ENCODE data around the gene GDNF.

The GDNF gene

DNA sequence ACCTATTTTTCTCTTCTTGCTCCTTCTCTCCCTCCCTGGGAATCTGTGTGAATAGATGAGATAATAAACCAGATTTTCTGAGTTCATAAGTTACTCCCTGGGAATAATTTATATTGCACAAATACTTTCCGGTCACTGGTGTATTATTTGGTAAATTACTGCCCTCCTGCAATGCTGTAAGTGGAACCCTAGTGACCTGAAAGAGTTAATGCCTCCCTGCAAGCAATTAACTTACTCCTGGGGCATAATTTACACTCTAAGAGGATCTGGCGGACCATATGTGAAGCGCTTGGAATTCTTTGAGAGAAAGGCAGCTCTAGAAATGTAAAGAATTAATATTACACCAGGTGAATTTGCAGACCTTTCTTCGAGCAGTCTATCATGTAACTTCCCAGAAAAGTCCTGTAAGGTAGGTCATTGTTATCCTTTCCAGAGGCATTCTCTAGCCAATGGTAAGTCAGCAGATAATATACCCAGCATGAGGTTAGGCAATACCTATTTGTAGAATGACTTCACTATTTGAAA lies 7.0 kb upstream of the GDNF start:
- no peak for DNase-seq

DNA sequence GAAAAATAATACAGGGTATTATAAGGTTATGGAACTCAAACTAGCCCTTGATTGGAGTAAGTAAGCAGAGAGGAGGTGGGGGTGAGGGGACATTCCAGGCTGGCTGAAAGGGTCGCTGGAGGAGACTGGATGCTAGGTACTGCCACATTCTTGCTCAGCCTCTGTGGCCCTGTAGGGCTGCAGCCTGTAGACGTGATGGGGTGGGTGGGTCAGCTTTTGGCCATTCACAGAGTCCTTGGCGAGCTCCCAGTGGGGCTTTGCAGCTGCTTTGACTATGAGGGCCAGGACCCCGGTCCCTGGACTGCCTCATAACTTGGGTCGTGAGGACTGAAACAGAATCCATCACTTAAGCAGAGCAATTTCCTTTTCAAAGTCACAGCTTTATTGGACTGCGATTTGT lies 4.2 kb upstream of the GDNF start:
- no peak for DNase-seq

- no peak for DNase-seq
Measured at GRCh38 chr5:37842048-37842447, 2.2 kb upstream of the GDNF start.

DNA sequence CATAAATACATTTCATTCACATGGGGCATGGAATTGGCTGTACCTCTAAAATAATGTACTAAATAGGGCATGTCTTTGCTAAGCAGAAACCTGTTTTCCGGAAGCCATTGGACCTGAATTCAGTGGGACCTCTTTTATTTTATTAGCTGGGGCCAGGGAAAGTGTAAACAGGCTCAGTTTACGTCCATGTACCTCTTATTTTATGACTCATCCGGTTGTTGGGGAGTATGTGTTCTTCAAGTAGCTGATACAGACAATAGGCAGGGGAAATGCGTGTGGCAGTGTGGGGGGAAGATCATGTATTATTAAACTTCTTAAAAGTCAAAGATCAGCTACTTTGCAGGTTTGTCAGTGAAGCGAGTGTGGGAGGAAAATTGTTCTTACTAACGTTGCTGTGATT lies 1.4 kb upstream of the GDNF start:
- no peak for DNase-seq

GRCh38 chr5:37840053-37841034 lies 503 bp upstream of the GDNF start:
- peak; percentile 92 for DNase-seq

DNA sequence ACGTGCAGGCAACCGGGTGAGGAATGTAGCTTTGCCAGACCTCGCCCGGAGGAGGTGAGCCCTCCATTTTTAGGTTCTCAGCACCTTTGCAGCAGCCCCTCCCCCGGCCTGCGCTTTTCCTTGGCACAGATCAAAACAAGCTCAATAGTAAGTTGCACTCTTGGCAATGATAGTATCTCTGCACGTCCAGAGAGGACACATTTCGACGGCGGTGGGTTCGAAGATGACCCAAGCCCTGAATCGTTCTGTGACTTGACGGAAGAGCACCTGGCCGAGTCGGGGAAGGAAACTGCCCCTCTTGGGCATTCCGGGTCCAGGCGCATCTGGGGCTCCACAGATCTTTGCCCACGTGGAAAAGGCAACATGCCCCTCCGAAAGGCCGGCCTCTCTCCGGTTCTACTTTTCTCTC lies 904 bp downstream of the GDNF start:
- DNase-seq = no peak

GRCh38 chr5:37838152-37838932 lies 1.5 kb downstream of the GDNF start:
- DNase-seq = peak; percentile 70

- DNase-seq = peak; percentile 87
Measured at GRCh38 chr5:37837414-37838032, 2.3 kb downstream of the GDNF start.

GRCh38 chr5:37836592-37837413 lies 3.0 kb downstream of the GDNF start:
- DNase-seq = peak; percentile 77

DNA sequence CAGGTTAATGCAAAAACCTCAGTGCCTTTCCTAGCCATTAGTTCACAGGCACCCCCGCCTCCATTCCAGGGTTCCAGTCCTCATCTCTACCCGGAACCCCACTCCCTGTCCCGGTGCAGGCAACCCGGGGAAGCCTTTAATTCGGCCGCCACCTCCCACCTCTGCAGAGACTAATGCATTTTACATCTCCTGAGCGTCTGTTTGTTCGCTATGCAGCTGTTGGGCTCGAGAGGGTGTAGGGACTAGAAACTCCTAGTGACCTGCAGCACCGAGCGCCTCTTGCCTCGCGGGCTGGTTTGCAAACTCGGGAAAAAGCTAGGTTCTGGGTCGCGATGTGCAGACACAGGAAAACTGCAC lies 3.6 kb downstream of the GDNF start:
- peak; percentile 35 for DNase-seq

- DNase-seq = peak; percentile 42
Measured at GRCh38 chr5:37835380-37835973, 4.4 kb downstream of the GDNF start.

- no peak for DNase-seq
Measured at GRCh38 chr5:37834542-37835379, 5.1 kb downstream of the GDNF start.

DNA sequence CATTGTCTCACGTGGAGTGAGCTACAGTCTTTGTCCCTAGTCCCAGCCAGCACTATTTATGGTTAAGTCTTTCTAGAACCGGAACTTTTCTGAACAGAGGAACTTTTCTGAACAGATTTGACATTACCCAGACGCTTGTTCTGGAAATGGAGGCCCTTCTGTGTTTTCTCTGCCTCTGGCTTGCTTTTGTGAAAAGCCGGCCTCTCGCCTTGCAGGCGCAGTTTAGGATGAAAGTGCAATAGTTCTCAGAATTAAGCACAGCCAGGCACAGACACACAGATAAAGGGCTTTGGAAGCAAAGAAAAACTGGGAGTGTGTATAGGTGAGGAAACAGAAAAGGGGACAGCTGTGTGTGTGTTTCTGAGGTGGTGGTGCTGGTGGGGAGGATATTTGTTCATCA lies 5.9 kb downstream of the GDNF start:
- no peak for DNase-seq

DNA sequence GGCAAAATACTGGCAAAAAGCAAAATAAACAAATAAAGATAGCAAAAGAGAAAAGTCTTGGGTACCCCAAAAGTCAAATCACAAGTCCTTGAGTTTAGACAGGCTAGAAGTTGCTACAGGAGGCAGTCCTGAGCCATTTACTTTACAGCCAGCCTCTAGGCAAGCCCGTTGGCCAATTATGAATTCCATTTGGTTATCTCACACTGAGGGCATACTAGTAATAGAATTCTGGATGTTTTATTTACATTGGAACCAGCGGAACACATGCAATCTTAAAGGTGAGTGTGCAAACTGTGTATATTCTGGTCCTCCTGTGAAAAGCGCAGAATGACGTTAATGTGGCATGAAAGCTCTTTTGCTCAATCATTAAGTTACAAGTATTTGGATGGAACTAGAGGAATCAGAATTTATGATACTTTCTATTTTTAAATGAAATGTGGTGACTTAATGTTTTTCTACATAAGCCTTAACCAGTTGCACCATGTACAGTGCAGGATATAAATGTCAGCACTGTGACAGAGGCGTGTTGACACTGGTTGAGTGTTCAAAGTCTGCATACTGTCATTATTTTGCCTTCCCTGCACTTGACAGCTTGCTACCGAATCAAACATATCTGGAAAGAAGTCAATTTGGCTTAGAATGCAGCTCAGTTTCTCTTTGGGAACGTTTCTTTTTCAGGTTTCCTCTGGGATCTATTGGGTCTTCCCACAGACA lies 7.9 kb downstream of the GDNF start:
- peak; percentile 43 for DNase-seq

DNA sequence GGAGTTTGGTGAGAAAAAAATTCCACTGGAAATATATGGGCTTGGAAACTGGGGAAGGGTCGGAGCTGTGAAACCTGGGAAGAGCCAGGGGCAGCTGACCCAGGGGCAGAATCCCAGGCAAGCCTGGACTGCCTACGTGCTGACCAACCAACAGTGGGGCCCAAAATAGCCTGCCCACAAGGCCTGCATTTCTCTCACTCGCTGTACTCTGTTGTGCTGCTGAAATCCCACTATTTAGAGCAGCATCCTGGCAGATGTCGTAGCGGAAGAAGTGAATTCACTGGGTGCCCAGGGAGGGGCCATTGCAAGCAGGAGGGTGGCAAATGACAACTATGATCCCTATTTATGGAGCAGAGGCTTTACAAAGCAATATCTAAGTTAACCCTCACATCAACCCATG lies 9.5 kb downstream of the GDNF start:
- no peak for DNase-seq

DNA sequence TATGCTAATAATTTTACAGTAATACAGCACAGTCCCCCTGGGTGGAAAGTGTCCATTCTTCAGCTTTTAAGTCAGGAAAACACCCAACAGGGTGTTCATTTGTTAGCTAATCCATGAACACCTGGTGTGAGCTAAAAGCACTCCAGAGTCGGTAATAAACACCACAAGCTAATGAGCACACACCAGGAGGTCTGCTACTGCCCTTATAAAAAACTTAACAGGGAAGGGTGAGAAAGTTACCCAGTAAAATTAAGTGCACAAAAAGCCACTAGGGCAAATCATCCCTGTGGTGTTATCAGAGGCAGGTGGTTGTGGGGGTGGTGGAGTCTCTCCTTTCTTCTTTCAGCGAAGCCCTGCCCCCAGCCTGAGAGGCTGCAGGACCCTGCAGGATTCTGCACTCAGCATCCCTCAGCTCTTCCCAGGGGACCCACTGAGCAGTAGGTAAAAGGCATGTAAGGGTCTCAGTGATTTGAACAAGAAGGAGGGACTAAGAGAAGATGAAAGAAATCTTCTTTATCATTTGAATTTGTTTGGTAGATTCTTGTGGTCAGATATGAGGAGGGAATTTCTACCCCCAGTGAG lies 14.4 kb downstream of the GDNF start:
- DNase-seq = no peak

DNA sequence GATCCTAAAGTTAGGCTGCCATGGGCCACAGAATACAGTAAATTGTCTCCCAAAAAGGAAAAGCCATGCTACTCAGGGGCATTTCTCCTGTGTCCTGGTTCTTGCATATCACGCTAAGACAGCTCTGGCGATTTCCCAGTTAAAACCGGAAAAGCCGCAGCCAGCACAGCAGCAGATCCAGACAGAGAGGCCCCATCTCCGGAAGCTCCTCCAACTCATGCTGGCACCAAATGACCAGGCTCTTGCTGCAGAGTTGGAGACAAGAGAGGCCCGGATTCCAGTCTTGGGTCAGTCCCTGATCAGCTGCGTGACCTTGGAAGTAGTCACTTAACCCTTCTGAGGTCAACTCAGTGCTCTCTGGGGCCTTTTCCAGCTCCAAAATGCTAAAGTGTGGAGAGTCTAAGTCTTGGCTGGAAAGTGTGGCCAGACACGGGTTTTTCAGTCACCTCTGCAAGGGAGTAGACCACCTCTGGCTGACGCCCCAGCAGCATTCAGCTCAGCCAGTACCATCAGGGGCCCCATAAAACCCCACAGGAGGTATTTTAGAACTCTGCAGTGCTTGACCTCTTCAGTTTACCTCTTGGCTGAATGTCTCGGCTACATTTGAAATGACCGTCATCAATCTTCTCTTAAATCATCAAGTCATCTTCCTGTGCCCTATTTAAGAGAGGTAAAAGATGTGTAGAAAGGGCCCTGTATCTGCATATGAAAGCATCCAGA lies 16.2 kb downstream of the GDNF start:
- no peak for DNase-seq

GRCh38 chr5:37816883-37817282 lies 23.0 kb downstream of the GDNF start:
- DNase-seq = peak; percentile 60

DNA sequence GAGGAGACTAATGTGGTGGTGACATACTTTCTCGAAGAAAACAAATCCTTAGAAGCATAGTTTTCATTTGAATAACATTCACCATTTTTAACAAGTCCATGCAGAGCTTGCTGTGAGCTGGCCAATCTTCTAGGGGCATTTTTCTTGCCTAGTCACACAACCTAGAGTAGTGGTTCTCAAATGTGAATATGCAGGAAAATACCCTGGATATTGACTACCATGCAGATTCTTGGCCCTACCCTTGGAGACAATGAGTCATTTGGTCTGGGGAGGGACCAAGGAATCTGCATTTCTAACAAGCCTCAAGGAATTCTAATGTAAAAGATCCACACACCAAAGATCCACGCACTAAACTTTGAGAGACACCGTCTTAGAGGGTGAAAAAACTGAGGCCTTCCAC lies 23.5 kb downstream of the GDNF start:
- DNase-seq = peak; percentile 54
